Measurements from ENCODE around the gene TENT5C.

Gene TENT5C

GRCh38 chr1:117573386-117574023, 32.3 kb upstream of the TENT5C start:
- no peaks in the 10 kb centered on the region for H3K27me3 ChIP-seq (ENCODE audit: insufficient read depth, insufficient read length)
- DNase-seq (ENCODE audit: low read depth, low spot score): no peak
- H3K36me3 ChIP-seq (ENCODE audit: insufficient read depth, insufficient read length, low read length): no peaks in the 10 kb centered on the region
- no peak overlapping the region for H3K4me3 ChIP-seq (ENCODE audit: insufficient read length, low read depth)
- H3K9ac ChIP-seq (ENCODE audit: insufficient read length, low read depth): no peak overlapping the region
- no peaks in the 10 kb centered on the region for H3K9me3 ChIP-seq (ENCODE audit: insufficient read depth, low read length)
- no peak for TF ChIP-seq YY1 (IDR thresholded peaks at IDR 0.05; ENCODE audit: insufficient read depth, insufficient read length)
- no peak for TF ChIP-seq SUZ12 (IDR thresholded peaks at IDR 0.05; ENCODE audit: extremely low read depth, insufficient read depth, insufficient read length)
- no peak for TF ChIP-seq ZNF274 (IDR thresholded peaks at IDR 0.05; ENCODE audit: low read depth, low read length)
- H3K4me1 ChIP-seq (ENCODE audit: insufficient read depth, insufficient read length): peaks cover 7% of the 10 kb centered on the region

GRCh38 chr1:117574161-117574835, 31.6 kb upstream of the TENT5C start:
- Histone ChIP-seq H3K36me3 (ENCODE audit: insufficient read depth, insufficient read length, low read length) (no peaks in the 10 kb centered on the region), H3K9ac (ENCODE audit: insufficient read length, low read depth) (no peak overlapping the region), H3K4me1 (ENCODE audit: insufficient read depth, insufficient read length) (peaks cover 7% of the 10 kb centered on the region), H3K27me3 (ENCODE audit: insufficient read depth, insufficient read length) (no peaks in the 10 kb centered on the region), H3K9me3 (ENCODE audit: insufficient read depth, low read length) (no peaks in the 10 kb centered on the region), H3K4me3 (ENCODE audit: insufficient read length, low read depth) (no peak overlapping the region)
- DNase-seq (ENCODE audit: low read depth, low spot score): no peak
- TF ChIP-seq ZNF274 (IDR thresholded peaks at IDR 0.05; ENCODE audit: low read depth, low read length): no peak
- TF ChIP-seq YY1 (IDR thresholded peaks at IDR 0.05; ENCODE audit: insufficient read depth, insufficient read length): no peak
- no peak for TF ChIP-seq SUZ12 (IDR thresholded peaks at IDR 0.05; ENCODE audit: extremely low read depth, insufficient read depth, insufficient read length)

- no peak overlapping the region for H3K9ac ChIP-seq (ENCODE audit: insufficient read length, low read depth)
- H3K4me1 ChIP-seq (ENCODE audit: insufficient read depth, insufficient read length): peaks cover 7% of the 10 kb centered on the region
- DNase-seq (ENCODE audit: low read depth, low spot score): no peak
- TF ChIP-seq ZNF274 (IDR thresholded peaks at IDR 0.05; ENCODE audit: low read depth, low read length) (no peak), SUZ12 (IDR thresholded peaks at IDR 0.05; ENCODE audit: extremely low read depth, insufficient read depth, insufficient read length) (no peak), YY1 (IDR thresholded peaks at IDR 0.05; ENCODE audit: insufficient read depth, insufficient read length) (no peak)
- no peaks in the 10 kb centered on the region for H3K9me3 ChIP-seq (ENCODE audit: insufficient read depth, low read length)
- no peaks in the 10 kb centered on the region for H3K27me3 ChIP-seq (ENCODE audit: insufficient read depth, insufficient read length)
- H3K36me3 ChIP-seq (ENCODE audit: insufficient read depth, insufficient read length, low read length): no peaks in the 10 kb centered on the region
- no peak overlapping the region for H3K4me3 ChIP-seq (ENCODE audit: insufficient read length, low read depth)
These were observed 30.1 kb upstream of the TENT5C start for GRCh38 chr1:117575586-117576225.

- H3K4me1 ChIP-seq (ENCODE audit: insufficient read depth, insufficient read length): peaks cover 7% of the 10 kb centered on the region
- no peak for DNase-seq (ENCODE audit: low read depth, low spot score)
- no peaks in the 10 kb centered on the region for H3K27me3 ChIP-seq (ENCODE audit: insufficient read depth, insufficient read length)
- H3K9ac ChIP-seq (ENCODE audit: insufficient read length, low read depth): no peak overlapping the region
- no peaks in the 10 kb centered on the region for H3K9me3 ChIP-seq (ENCODE audit: insufficient read depth, low read length)
- H3K36me3 ChIP-seq (ENCODE audit: insufficient read depth, insufficient read length, low read length): no peaks in the 10 kb centered on the region
- no peak overlapping the region for H3K4me3 ChIP-seq (ENCODE audit: insufficient read length, low read depth)
- TF ChIP-seq YY1 (IDR thresholded peaks at IDR 0.05; ENCODE audit: insufficient read depth, insufficient read length) (no peak), SUZ12 (IDR thresholded peaks at IDR 0.05; ENCODE audit: extremely low read depth, insufficient read depth, insufficient read length) (no peak), ZNF274 (IDR thresholded peaks at IDR 0.05; ENCODE audit: low read depth, low read length) (no peak)
These were observed 29.6 kb upstream of the TENT5C start for GRCh38 chr1:117576236-117576635.

- DNase-seq (ENCODE audit: low read depth, low spot score): no peak
- Histone ChIP-seq H3K9me3 (ENCODE audit: insufficient read depth, low read length) (no peaks in the 10 kb centered on the region), H3K27me3 (ENCODE audit: insufficient read depth, insufficient read length) (no peaks in the 10 kb centered on the region), H3K4me1 (ENCODE audit: insufficient read depth, insufficient read length) (peaks cover 7% of the 10 kb centered on the region), H3K9ac (ENCODE audit: insufficient read length, low read depth) (no peak overlapping the region), H3K4me3 (ENCODE audit: insufficient read length, low read depth) (no peak overlapping the region), H3K36me3 (ENCODE audit: insufficient read depth, insufficient read length, low read length) (no peaks in the 10 kb centered on the region)
- no peak for TF ChIP-seq SUZ12 (IDR thresholded peaks at IDR 0.05; ENCODE audit: extremely low read depth, insufficient read depth, insufficient read length)
- TF ChIP-seq ZNF274 (IDR thresholded peaks at IDR 0.05; ENCODE audit: low read depth, low read length): no peak
- TF ChIP-seq YY1 (IDR thresholded peaks at IDR 0.05; ENCODE audit: insufficient read depth, insufficient read length): no peak
These were observed 28.5 kb upstream of the TENT5C start for GRCh38 chr1:117577191-117577885.

- H3K27me3 ChIP-seq (ENCODE audit: insufficient read depth, insufficient read length): no peaks in the 10 kb centered on the region
- no peak overlapping the region for H3K9ac ChIP-seq (ENCODE audit: insufficient read length, low read depth)
- DNase-seq (ENCODE audit: low read depth, low spot score): no peak
- no peak overlapping the region for H3K4me3 ChIP-seq (ENCODE audit: insufficient read length, low read depth)
- peaks cover 11% of the 10 kb centered on the region for H3K4me1 ChIP-seq (ENCODE audit: insufficient read depth, insufficient read length)
- no peaks in the 10 kb centered on the region for H3K9me3 ChIP-seq (ENCODE audit: insufficient read depth, low read length)
- H3K36me3 ChIP-seq (ENCODE audit: insufficient read depth, insufficient read length, low read length): no peaks in the 10 kb centered on the region
- no peak for TF ChIP-seq ZNF274 (IDR thresholded peaks at IDR 0.05; ENCODE audit: low read depth, low read length)
- TF ChIP-seq SUZ12 (IDR thresholded peaks at IDR 0.05; ENCODE audit: extremely low read depth, insufficient read depth, insufficient read length): no peak
- TF ChIP-seq YY1 (IDR thresholded peaks at IDR 0.05; ENCODE audit: insufficient read depth, insufficient read length): no peak
These were observed 27.4 kb upstream of the TENT5C start for GRCh38 chr1:117578466-117578865.

Measured in NT2/D1 (cell line).